Erythroblast (primary cell): Measurements from ENCODE around the gene KLK11.
"Not testable (repeated sequence)": the region's sequence is repeated elsewhere in the genome, so short reads cannot be mapped to it uniquely, and the experiment has no call there.

Experiments used
- DNase-seq, 2 experiments: peaks; one replicate each; lab custom pipeline; 2025; lab: John Stamatoyannopoulos, UW
- GATA1 ChIP-seq: IDR thresholded peaks from 2 replicates; pipeline ENCODE4 v1.6.1; 2011; ENCODE audit warnings: low read depth, mild to moderate bottlenecking, control low read depth, low read length, moderate library complexity
- POLR2A ChIP-seq: IDR thresholded peaks from 2 replicates; pipeline ENCODE4 v1.6.1; 2011; ENCODE audit warnings: mild to moderate bottlenecking, low read length

The KLK11 gene

GRCh38 chr19:51003316-51003715 lies 23.1 kb downstream of the KLK11 start:
- no peak for DNase-seq
- TF ChIP-seq GATA1 (no peak), POLR2A (no peak)

- peak; percentile 72 to 90 for DNase-seq
- TF ChIP-seq GATA1 (no peak), POLR2A (no peak)
Observed at GRCh38 chr19:51002542-51003311, 23.7 kb downstream of the KLK11 start.

DNA sequence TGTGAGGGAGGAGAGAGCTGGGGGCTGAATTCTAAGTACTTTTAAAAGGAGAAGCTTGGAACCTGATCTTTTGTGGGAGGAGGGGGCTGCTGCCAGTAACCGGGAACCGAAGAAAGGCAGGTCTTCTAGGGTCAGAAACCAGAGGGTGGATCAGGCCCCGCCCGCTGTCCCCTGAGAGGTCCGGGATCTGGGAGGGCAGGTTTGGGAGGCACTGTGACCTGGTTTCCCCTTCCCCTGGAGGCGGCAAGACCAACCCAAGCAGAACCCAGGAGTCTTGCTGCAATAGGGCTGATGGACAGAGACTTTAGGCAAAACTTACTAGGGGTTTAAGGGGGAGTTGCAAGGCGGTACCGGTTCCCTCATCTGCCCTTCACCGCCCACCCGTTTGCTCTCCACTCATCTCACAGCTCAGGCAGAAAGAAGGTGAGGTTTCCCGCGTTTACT lies 24.3 kb downstream of the KLK11 start:
- TF ChIP-seq GATA1, result no peak
- no peak for TF ChIP-seq POLR2A

DNA sequence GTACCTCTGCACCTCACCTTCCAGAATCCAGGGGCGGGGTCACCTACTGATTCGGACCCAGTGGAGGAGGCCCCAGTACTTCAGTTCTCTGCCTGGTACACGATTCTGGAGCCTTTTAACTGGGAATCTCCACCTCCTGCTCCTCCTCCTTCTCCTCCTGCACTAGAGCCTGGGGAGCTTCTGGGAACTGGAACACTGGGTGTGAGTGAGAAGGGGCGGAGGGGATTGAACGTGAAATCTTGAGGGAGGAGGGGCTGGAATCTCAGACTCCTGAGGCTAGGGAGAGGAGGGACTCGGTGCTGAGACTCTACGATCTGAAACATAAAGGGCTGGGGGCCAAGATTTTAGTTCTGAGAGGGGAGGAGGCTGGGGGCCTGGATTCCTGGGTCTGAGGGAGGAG lies 24.9 kb downstream of the KLK11 start, which contains the start of gene KLK8:
TSS of gene KLK8 (minus strand) at position 90 of the 400 bp plus-strand sequence. CDS start 437 bp downstream, outside the sequence.
- TF ChIP-seq POLR2A (no peak), GATA1 (no peak)
- DNase-seq, result no peak

More for the DNA sequence above, 24.3 kb downstream of the KLK11 start:
- DNase-seq, result no peak

DNA sequence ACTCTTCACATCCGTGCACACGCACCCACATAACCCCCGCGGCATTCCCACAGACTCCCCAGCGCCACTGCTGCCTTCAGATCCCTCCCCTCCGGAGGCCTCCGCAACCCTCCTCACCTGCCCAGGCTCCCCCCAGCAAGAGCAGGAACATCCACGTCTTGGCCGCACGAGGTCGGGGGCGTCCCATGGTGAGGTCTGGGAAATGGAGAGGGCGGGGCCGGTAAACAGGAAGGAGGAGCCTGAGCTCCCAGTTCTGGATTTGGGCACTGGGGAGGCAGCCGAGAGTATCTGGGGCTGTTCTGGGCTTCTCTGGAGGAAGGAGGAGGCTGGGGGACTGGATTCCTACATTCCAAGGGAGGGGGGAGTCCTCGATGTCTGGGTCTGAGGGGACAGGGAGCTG lies 25.4 kb downstream of the KLK11 start:
- no peak for DNase-seq
- no peak for TF ChIP-seq POLR2A
- no peak for TF ChIP-seq GATA1

GRCh38 chr19:51000426-51000825 lies 26.0 kb downstream of the KLK11 start:
- DNase-seq, result no peak
- TF ChIP-seq POLR2A (no peak), GATA1 (no peak)

DNA sequence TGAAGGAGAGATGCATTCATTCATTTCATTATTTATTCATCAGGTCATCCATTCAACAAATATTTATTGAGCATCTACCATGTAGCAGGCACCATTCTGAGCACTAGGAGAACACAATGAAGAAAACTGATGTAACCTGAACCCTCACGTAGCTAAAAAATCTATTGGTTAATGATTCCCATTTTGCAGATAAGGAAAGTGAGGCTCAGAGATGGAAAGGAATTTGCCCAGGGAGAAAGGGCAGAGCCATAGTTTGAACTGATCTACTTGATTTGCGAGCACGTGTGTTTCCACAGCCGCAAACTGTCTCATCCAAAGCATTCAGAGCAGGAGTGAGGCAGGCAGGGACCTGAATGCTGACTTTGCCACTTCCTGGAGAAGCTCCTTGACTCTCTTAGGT lies 27.7 kb downstream of the KLK11 start:
- TF ChIP-seq GATA1 (no peak), POLR2A (no peak)
- DNase-seq, result no peak

GRCh38 chr19:50998061-50998460 lies 28.4 kb downstream of the KLK11 start:
- TF ChIP-seq GATA1 (no peak), POLR2A (no peak)

GRCh38 chr19:50994129-50994528 lies 32.3 kb downstream of the KLK11 start:
- DNase-seq, result peak in 1 of 2 experiments; percentile 20
- no peak for TF ChIP-seq POLR2A
- TF ChIP-seq GATA1, result no peak

More at GRCh38 chr19:50998061-50998460, 28.4 kb downstream of the KLK11 start:
- DNase-seq, result no peak

DNA sequence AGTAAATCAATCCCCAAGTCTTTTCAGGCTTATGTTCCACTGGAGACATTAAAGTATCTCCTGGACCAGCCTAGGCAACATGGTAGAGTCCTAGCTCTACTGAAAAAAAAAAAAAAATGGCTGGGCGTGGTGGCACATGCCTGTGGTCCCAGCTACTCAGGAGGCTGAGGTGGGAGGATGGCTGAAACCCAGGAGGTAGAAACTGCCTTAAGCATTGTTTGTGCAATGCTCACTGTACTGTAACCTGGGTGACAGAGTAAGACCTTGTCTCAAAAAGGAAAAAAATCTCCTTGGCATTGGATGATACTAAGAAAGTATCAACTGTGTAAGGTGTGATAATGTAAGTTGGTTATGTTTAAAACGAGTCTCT lies 33.8 kb downstream of the KLK11 start:
- TF ChIP-seq GATA1 (no peak), POLR2A (no peak)
- no peak for DNase-seq

DNA sequence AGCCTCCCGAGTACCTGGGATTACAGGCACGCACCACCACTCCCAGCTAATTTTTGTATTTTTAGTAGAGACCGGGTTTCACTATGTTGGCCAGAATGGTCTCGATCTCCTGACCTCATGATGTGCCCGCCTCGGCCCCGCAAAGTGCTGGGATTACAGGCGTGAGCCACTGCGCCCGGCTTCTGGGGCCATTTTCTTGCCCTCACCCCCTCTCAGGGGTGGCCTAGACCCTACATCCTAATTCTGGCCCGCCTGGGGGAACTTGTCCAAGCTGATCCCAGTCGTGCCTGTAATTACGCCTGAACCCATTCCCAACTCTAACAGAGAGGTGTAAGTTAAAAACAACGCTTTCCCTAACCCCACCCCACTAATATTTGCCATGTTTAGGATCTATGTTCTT lies 42.0 kb downstream of the KLK11 start:
- DNase-seq, result not testable (repeated sequence)

DNA sequence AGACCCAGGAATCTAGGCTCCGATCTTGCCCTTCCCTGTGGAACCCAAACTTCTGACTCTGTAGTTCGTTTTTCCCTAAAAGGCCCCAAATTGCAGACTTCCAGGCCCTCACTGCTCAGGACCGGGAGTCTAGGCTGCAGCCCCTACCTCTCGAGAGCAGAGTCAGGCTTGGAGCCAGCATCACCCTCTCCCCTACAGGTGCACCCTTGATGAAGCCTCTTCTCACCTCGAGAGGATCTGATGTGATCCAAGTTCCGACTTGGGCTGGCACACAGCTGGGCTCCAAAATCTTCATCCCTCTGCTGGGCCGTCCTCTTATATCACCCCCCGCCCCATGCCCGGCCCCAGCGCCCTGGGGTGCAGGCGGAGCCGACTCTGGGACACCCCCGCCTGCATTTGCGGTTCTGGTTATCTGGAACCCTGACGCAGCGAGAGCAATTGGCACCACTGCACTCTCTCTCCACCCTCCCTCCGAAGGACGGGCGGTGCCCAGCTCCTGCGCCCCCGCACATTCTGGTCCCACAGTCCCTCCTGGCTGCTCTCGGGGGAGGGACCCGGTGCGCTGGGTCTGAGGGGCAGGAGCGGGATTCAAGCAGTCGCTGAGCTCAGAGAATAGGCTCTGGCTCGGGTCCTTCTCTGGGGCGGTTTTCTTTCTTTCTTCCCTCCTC lies 42.7 kb downstream of the KLK11 start, which contains the start of gene KLK7:
TSS of gene KLK7 (minus strand) at position 293 of the 668 bp plus-strand sequence. CDS start 1,518 bp downstream, outside the sequence.
- DNase-seq, result no peak
- TF ChIP-seq POLR2A, result no peak
- no peak for TF ChIP-seq GATA1

DNA sequence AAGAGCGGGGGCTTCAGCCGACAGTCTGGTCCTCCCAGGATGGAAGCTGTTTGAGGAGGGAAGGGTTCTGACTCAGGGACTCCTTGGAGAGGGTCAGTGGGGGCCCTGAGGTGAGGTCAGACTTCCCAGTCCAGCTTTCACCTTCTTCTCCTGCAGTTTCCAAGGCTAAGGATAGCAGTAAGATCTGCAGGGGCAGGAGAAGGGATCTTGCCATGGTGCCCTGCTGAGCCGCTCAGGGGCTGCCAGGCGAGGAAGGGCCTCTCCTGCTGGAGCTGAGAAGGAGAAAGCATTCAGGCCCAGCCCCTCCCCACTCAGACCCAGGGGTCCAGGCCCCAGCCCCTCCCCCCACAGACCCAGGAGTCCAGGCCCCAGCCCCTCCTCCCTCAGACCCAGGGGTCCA lies 44.2 kb downstream of the KLK11 start:
- TF ChIP-seq GATA1 (no peak), POLR2A (no peak)
- no peak for DNase-seq

DNA sequence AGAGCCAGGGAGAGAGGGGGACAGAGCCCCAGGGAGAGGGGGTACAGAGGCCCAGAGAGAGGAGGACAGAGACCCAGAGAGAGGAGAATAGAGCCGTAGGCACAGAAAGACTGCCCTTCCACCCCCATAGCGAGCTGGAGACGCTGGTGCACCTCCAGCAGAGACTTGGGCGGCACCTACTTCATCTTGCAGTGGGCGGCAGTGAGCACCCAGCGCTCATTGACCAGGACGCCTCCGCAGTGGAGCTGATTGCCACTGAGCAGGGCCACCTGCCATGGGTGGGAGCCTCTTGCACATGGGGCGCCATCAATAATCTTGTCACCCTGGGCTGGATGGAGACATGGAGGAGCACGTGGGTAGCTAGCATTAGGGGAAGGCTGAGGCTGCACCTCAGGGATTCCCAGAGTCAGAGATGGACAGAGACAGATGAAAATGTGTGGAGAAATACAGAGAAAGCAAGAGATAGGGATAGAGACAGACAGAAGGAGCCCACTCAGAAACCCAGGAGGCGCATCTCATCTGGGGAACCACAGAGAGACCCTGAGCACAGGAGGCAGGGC lies 44.7 kb downstream of the KLK11 start:
- no peak for DNase-seq
- no peak for TF ChIP-seq POLR2A
- no peak for TF ChIP-seq GATA1

DNA sequence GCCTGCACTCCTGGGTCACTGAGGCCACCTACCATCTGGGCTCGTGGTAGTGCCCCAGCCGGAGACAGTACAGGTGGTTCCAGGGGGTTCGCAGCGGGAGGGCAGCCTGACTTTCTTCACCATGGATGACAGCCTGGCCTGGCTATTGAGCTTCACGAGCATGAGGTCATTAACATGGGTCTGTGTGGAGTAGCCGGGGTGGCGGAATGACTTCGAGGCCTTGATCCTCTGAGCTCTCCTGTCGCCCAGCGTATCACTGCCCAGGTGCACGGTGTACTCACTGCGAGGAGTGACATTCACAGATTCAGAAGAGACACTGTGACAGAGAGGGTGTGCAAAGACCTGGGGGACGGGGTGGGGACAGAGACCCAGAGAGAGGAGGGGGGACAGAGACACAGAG lies 46.2 kb downstream of the KLK11 start:
- no peak for TF ChIP-seq GATA1
- TF ChIP-seq POLR2A, result no peak

More for the DNA sequence above, 46.2 kb downstream of the KLK11 start:
- DNase-seq, result no peak
